ENCODE results near the gene DIS3L2. TPM values are rescaled to one million over a fixed set of nuclear protein-coding genes. Genes with fewer than 3 reads are reported as not detected.
"Not testable (repeated sequence)": the region's sequence is repeated elsewhere in the genome, so short reads cannot be mapped to it uniquely, and the experiment has no call there.

The DIS3L2 gene
- total RNA-seq, 1 experiment from 2014 or later, result 19.9 TPM

GRCh38 chr2:232345251-232345650 lies 383.7 kb downstream of the DIS3L2 start:
- DNase-seq (ENCODE audit: low read depth), result no peak

GRCh38 chr2:232347369-232347768 lies 385.9 kb downstream of the DIS3L2 start:
- no peak for DNase-seq (ENCODE audit: low read depth)

GRCh38 chr2:232348936-232349335 lies 387.4 kb downstream of the DIS3L2 start:
- no peak for DNase-seq (ENCODE audit: low read depth)

- no peak for DNase-seq (ENCODE audit: low read depth)
Measured at GRCh38 chr2:232349546-232349945, 388.0 kb downstream of the DIS3L2 start.

GRCh38 chr2:232349946-232350635 lies 388.6 kb downstream of the DIS3L2 start:
- DNase-seq (ENCODE audit: low read depth), result peak; percentile 21

- no peak for DNase-seq (ENCODE audit: low read depth)
Measured at GRCh38 chr2:232350804-232351685, 389.5 kb downstream of the DIS3L2 start.

GRCh38 chr2:232351686-232352510 lies 390.4 kb downstream of the DIS3L2 start:
- DNase-seq (ENCODE audit: low read depth), result no peak

- DNase-seq (ENCODE audit: low read depth), result no peak
Measured at GRCh38 chr2:232352511-232353091, 391.1 kb downstream of the DIS3L2 start.

GRCh38 chr2:232353096-232353495 lies 391.6 kb downstream of the DIS3L2 start:
- DNase-seq (ENCODE audit: low read depth), result no peak

- DNase-seq (ENCODE audit: low read depth), result no peak
Measured at GRCh38 chr2:232353660-232354059, 392.1 kb downstream of the DIS3L2 start.

- DNase-seq (ENCODE audit: low read depth), result no peak
Measured at GRCh38 chr2:232354069-232354468, 392.6 kb downstream of the DIS3L2 start.

GRCh38 chr2:232361646-232362045 lies 400.1 kb downstream of the DIS3L2 start:
- DNase-seq (ENCODE audit: low read depth), result no peak

GRCh38 chr2:232362174-232362900 lies 400.8 kb downstream of the DIS3L2 start:
- DNase-seq (ENCODE audit: low read depth), result no peak

GRCh38 chr2:232363064-232363783 lies 401.7 kb downstream of the DIS3L2 start:
- not testable (repeated sequence) for DNase-seq (ENCODE audit: low read depth)

- DNase-seq (ENCODE audit: low read depth), result peak; percentile 4
Measured at GRCh38 chr2:232363784-232364615, 402.5 kb downstream of the DIS3L2 start.

GRCh38 chr2:232364806-232365594 lies 403.5 kb downstream of the DIS3L2 start:
- DNase-seq (ENCODE audit: low read depth), result not testable (repeated sequence)

GRCh38 chr2:232365621-232366321 lies 404.3 kb downstream of the DIS3L2 start:
- peak; percentile 11 for DNase-seq (ENCODE audit: low read depth)

GRCh38 chr2:232366461-232366860 lies 404.9 kb downstream of the DIS3L2 start:
- not testable (repeated sequence) for DNase-seq (ENCODE audit: low read depth)

All from LHCN-M2 (cell line).